HepG2 (cell line): Measurements from ENCODE around the gene CERS4. TPM values are rescaled to one million over a fixed set of nuclear protein-coding genes. Genes with fewer than 3 reads are reported as not detected.
A peak's percentile ranks its signal among the peaks of the same experiment; 100 is the strongest.

Experiments used
- ARID3A ChIP-seq: IDR thresholded peaks from 2 replicates; pipeline ENCODE4 v1.6.1; 2012; ENCODE audit warnings: low read depth, low read length, improper control_type of control experiment
- ATF7 ChIP-seq, 2 experiments: fragments of 450-650 bp in 1 of 2; sonication (generic) in 1 of 2; formaldehyde crosslinking in 1 of 2; IDR thresholded peaks; 2 replicates each; pipeline versions ENCODE4 v1.4.0 to v1.6.1; 2016 to 2020; ENCODE audit warnings: antibody characterized with exemption in 1 of 2, mild to moderate bottlenecking in 1 of 2, missing genetic modification reagents in 1 of 2
- BRD4 ChIP-seq: sonication (generic); formaldehyde crosslinking; IDR thresholded peaks from 2 replicates; pipeline ENCODE4 v1.4.0; 2020; ENCODE audit warnings: missing genetic modification reagents
- CENPT ChIP-seq: sonication (generic); formaldehyde crosslinking; IDR thresholded peaks from 2 replicates; pipeline ENCODE4 v1.8.0; 2022; ENCODE audit warnings: low read depth, mild to moderate bottlenecking, moderate library complexity, missing genetic modification reagents
- GLMP ChIP-seq: sonication (generic); formaldehyde crosslinking; IDR thresholded peaks from 2 replicates; pipeline ENCODE4 v1.9.0; 2021; ENCODE audit warnings: missing genetic modification reagents, mild to moderate bottlenecking, borderline replicate concordance
- HMG20B ChIP-seq: conservative IDR thresholded peaks from 2 replicates; pipeline ENCODE4 v1.6.1; 2016; ENCODE audit warnings: missing genetic modification reagents, missing compliant biosample characterization
- KDM1A ChIP-seq: IDR thresholded peaks from 2 replicates; pipeline ENCODE4 v1.6.1; 2016; ENCODE audit warnings: missing compliant biosample characterization
- KLF12 ChIP-seq: sonication (generic); formaldehyde crosslinking; IDR thresholded peaks from 2 replicates; pipeline ENCODE4 v1.4.0; 2020; ENCODE audit warnings: missing genetic modification reagents, borderline replicate concordance
- POGZ ChIP-seq: sonication (generic); formaldehyde crosslinking; IDR thresholded peaks from 2 replicates; pipeline ENCODE4 v1.4.0; 2020; ENCODE audit warnings: mild to moderate bottlenecking, missing genetic modification reagents
- SNAI1 ChIP-seq: sonication (generic); formaldehyde crosslinking; IDR thresholded peaks from 2 replicates; pipeline ENCODE4 v1.5.0; 2020; ENCODE audit warnings: mild to moderate bottlenecking, missing genetic modification reagents, borderline replicate concordance
- ZNF281 ChIP-seq: sonication (generic); formaldehyde crosslinking; IDR thresholded peaks from 2 replicates; pipeline ENCODE4 v1.4.0; 2020; ENCODE audit warnings: missing genetic modification reagents, borderline replicate concordance
- ZNF296 ChIP-seq: sonication (generic); formaldehyde crosslinking; conservative IDR thresholded peaks from 2 replicates; pipeline ENCODE4 v1.5.0; 2020; ENCODE audit warnings: mild to moderate bottlenecking, missing genetic modification reagents
- ZNF3 ChIP-seq: IDR thresholded peaks from 2 replicates; pipeline ENCODE4 v1.7.0; 2017; ENCODE audit warnings: inconsistent platforms
- ZNF33A ChIP-seq: sonication (generic); formaldehyde crosslinking; IDR thresholded peaks from 2 replicates; pipeline ENCODE4 v1.5.1; 2020; ENCODE audit warnings: missing genetic modification reagents, mild to moderate bottlenecking, moderate library complexity, borderline replicate concordance
- ZNF678 ChIP-seq: sonication (generic); formaldehyde crosslinking; IDR thresholded peaks from 2 replicates; pipeline ENCODE4 v1.4.0; 2020; ENCODE audit warnings: mild to moderate bottlenecking, missing genetic modification reagents
- ZNF781 ChIP-seq: sonication (generic); formaldehyde crosslinking; IDR thresholded peaks from 2 replicates; pipeline ENCODE4 v1.5.1; 2020; ENCODE audit warnings: borderline replicate concordance, mild to moderate bottlenecking, missing genetic modification reagents; ENCODE audit errors: not compliant biosample characterization
- ZNF839 ChIP-seq: sonication (generic); formaldehyde crosslinking; IDR thresholded peaks from 2 replicates; pipeline ENCODE4 v1.4.0; 2020; ENCODE audit warnings: missing genetic modification reagents, mild to moderate bottlenecking, borderline replicate concordance
- polyA plus RNA-seq, 8 experiments: library from polyadenylated mRNA; depleted of rRNA in 3 of 8; stranded (reverse) in 7 of 8; unstranded in 1 of 8; fragments of >200 nt; fragmentation: Illumina TruSeq in 4 of 8; extraction: Trizol in 4 of 8; gene quantifications; 2 replicates each; pipeline versions ENCODE4 v1.2.1 to v1.2.3, GENCODE V29; 2011 to 2016; ENCODE audit warnings: low read depth in 4 of 8, missing spikeins in 1 of 8, mixed read lengths in 1 of 8; ENCODE audit not compliant: insufficient read depth in 1 of 8
- total RNA-seq, 5 experiments: library from RNA; depleted of rRNA; stranded (reverse); fragments of >200 nt; fragmentation: Illumina TruSeq; extraction: Trizol; gene quantifications; 2 replicates each; pipeline ENCODE4 v1.2.3, GENCODE V29; 2016; ENCODE audit warnings: low read depth in 1 of 5
- TF ChIP-seq, protein P1 (sequence below): sonication (generic); formaldehyde crosslinking; IDR thresholded peaks from 2 replicates; pipeline ENCODE4 v1.5.0; 2020; ENCODE audit warnings: mild to moderate bottlenecking, missing genetic modification reagents
- TF ChIP-seq, protein P2 (sequence below): IDR thresholded peaks from 2 replicates; pipeline ENCODE4 v1.6.1; 2018; ENCODE audit warnings: missing genetic modification reagents

The CERS4 gene
- total and polyA plus RNA-seq, 2 of the 13 experiments (the other 11 are each of a cell fraction or from before 2014, with no cell fraction given): 74.7 to 83.5 TPM

DNA sequence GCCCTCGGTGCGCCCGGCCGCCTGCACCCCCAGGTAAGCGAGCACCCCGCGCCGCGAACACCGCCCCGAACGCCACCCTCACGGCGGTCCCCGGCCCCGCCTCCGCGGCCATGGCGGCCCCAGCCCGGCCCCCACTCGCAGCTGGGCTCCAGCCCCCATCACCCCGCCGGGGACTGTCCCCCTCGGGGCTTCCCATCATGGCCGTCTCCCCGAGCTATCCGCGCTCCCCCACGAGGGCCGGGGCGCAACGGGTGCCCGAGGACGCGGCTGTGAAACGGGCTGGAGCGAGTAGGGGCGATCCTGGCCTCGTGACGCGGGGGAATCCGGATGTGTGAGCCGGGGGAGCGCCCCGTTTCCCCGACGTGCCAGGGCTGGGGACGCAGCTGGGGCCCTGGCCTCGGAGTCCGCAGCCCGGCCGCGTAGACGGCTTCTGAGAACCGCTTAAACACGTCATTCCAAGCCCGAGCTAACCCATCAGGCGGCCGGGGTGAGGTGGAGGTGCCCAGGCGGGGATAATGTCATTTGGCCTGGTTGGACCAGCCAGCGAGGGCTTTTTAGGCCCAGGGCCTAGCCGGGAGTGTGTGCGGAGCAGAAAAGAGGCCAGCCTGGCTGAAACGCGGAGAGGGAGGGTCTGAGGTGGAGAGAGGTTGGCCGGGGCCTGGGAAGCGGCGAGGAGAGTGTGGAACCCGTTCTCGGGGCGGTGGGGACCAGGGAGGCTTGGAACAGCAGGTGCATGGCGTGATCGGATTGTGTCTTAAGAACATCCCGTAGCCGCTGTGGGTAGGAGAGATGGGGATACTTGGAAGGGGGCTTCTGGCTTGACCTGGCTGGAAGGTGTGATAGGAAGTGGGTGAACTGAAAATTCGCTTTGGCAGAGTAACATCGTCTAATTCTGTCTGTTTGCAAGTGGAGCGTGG is 550 bp downstream of the CERS4 start (continued):
- TF ChIP-seq KLF12: peak; percentile 17; the same call in 1 of the 2 replicates
- no peak for TF ChIP-seq GLMP (CRISPR knock-in tag)
- TF ChIP-seq POGZ (CRISPR knock-in tag): no peak
- no peak for TF ChIP-seq ARID3A
- TF ChIP-seq BRD4 (CRISPR knock-in tag): no peak
- TF ChIP-seq CENPT (CRISPR knock-in tag): no peak
- no peak for TF ChIP-seq ZNF281 (CRISPR knock-in tag)
- TF ChIP-seq KDM1A (CRISPR knock-in tag): no peak
- TF ChIP-seq ZNF839 (CRISPR knock-in tag): no peak
- no peak for TF ChIP-seq SNAI1
- TF ChIP-seq, protein P1, sequence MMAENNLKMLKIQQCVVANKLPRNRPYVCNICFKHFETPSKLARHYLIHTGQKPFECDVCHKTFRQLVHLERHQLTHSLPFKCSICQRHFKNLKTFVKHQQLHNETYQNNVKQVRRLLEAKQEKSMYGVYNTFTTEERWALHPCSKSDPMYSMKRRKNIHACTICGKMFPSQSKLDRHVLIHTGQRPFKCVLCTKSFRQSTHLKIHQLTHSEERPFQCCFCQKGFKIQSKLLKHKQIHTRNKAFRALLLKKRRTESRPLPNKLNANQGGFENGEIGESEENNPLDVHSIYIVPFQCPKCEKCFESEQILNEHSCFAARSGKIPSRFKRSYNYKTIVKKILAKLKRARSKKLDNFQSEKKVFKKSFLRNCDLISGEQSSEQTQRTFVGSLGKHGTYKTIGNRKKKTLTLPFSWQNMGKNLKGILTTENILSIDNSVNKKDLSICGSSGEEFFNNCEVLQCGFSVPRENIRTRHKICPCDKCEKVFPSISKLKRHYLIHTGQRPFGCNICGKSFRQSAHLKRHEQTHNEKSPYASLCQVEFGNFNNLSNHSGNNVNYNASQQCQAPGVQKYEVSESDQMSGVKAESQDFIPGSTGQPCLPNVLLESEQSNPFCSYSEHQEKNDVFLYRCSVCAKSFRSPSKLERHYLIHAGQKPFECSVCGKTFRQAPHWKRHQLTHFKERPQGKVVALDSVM (CRISPR knock-in tag): peak; percentile 29; the same call in 1 of the 2 replicates
- TF ChIP-seq ZNF33A (CRISPR knock-in tag): no peak
- TF ChIP-seq ZNF3 (CRISPR knock-in tag): no peak
- TF ChIP-seq HMG20B (CRISPR knock-in tag): no peak
- TF ChIP-seq ZNF781 (CRISPR knock-in tag): no peak
- TF ChIP-seq, protein P2, sequence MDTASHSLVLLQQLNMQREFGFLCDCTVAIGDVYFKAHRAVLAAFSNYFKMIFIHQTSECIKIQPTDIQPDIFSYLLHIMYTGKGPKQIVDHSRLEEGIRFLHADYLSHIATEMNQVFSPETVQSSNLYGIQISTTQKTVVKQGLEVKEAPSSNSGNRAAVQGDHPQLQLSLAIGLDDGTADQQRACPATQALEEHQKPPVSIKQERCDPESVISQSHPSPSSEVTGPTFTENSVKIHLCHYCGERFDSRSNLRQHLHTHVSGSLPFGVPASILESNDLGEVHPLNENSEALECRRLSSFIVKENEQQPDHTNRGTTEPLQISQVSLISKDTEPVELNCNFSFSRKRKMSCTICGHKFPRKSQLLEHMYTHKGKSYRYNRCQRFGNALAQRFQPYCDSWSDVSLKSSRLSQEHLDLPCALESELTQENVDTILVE (CRISPR knock-in tag): no peak
- TF ChIP-seq ZNF296 (CRISPR knock-in tag): 0 out of 2 replicates have a peak, but pooled peaks have one; percentile 16
- TF ChIP-seq ATF7 (IDR thresholded peaks at IDR 0.05): no peak
- TF ChIP-seq ATF7 (CRISPR knock-in tag; IDR thresholded peaks at IDR 0.05): no peak
- TF ChIP-seq ZNF678 (CRISPR knock-in tag): peak; percentile 42; the same call in 1 of the 2 replicates
